Activated CD4-positive, alpha-beta memory T cell treated with anti-CD3 and anti-CD28 coated beads, Interleukin-2, amount 10 ng/mL, durations not matched to agents 7 days and 5 days (primary cell): Measurements from ENCODE around the gene RNF114. TPM values are rescaled to one million over a fixed set of nuclear protein-coding genes. Genes with fewer than 3 reads are reported as not detected.

ENCODE experiments used
- CTCF ChIA-PET: fragments of 350-600 bp; sonication (Branson Sonifier 250); formaldehyde crosslinking; loops from one replicate; lab custom pipeline; 2021; ENCODE audit warnings: antibody characterized with exemption, inconsistent platforms; lab: Charles Lee
- POLR2A ChIA-PET: fragments of 350-600 bp; sonication (Branson Sonifier 250); formaldehyde crosslinking; loops from one replicate; lab custom pipeline; 2021; ENCODE audit warnings: antibody characterized with exemption; lab: Charles Lee
- DNase-seq: peaks from one replicate; pipeline ENCODE4 v3.0.0-alpha.2; 2020
- H3K27ac Mint-ChIP-seq: one replicate; pipeline ENCODE4 v1.8.0; 2021; ENCODE audit warnings: mild to moderate bottlenecking, mixed read lengths
- H3K27me3 Mint-ChIP-seq: one replicate; pipeline ENCODE4 v1.8.0; 2021; ENCODE audit warnings: mixed read lengths
- H3K36me3 Mint-ChIP-seq: one replicate; pipeline ENCODE4 v1.8.0; 2021; ENCODE audit warnings: low read depth, mixed read lengths
- H3K4me1 Mint-ChIP-seq: one replicate; pipeline ENCODE4 v1.8.0; 2021; ENCODE audit warnings: mixed read lengths
- H3K4me3 Mint-ChIP-seq: one replicate; pipeline ENCODE4 v1.8.0; 2021; ENCODE audit warnings: mild to moderate bottlenecking, mixed read lengths
- H3K9me3 Mint-ChIP-seq: one replicate; pipeline ENCODE4 v1.8.0; 2021; ENCODE audit warnings: mixed read lengths
- total RNA-seq, 2 experiments: library from RNA; stranded (reverse); gene quantifications; one replicate each; pipeline ENCODE4 v1.2.3, GENCODE V29; 2021

The RNF114 gene
- total RNA-seq, 2 experiments from 2014 or later: 66.4 to 76.4 TPM

DNA sequence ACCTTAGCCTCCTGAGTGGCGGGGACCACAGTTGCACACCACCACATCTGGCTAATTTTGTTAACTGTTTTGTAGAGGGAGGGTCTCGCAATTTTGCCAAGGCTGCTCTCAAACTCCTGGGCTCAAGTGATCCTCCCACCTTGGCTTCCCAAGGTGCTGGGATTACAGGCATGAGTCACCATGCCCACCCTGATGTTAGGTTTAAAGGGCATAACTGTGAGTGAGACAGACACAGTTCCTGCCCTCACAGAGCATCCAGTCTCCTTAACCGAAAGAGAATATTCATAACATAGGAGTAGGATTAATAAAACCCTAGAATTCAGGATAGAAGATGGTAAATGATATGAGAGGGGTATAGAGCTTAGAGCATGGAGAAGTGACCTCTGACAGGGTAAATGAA, 17.8 kb upstream of the RNF114 start:
- no peak for DNase-seq
- Mint-ChIP-seq H3K4me1 (peaks cover 30% of the 10 kb centered on the region), H3K27me3 (peaks cover 1% of the 10 kb centered on the region), H3K36me3 (no peaks in the 10 kb centered on the region), H3K4me3 (no peak overlapping the region), H3K9me3 (no peaks in the 10 kb centered on the region), H3K27ac (no peak overlapping the region)
- POLR2A ChIA-PET: no interaction called here
- CTCF ChIA-PET: interaction anchor here (0.9 kb wide), 1 partner anchor 12 kb away, joined by 3 read pairs; no protein-coding TSS in a partner anchor

DNA sequence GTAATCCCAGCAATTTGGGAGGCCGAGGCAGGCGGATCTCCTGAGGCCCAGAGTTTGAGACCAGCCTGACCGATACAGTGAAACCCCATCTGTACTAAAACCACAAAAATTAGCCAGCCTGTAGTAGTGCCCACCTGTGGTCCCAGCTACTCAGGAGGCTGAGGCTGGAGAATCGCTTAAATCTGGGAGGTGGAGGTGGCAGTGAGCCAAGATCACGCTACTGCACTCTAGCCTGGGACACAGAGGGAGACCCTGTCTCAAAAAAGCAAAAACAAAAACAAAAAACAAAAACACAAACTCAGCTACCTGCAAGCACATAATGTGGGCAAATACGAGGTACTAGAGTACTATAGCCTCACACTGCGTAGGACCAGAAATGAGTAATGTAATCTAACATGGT, 17.2 kb upstream of the RNF114 start:
- H3K9me3 Mint-ChIP-seq: no peaks in the 10 kb centered on the region
- H3K27ac Mint-ChIP-seq: no peak overlapping the region
- H3K4me1 Mint-ChIP-seq: peaks cover 24% of the 10 kb centered on the region
- ChIA-PET CTCF (interaction anchor here (0.9 kb wide), 1 partner anchor 12 kb away, joined by 3 read pairs; no protein-coding TSS in a partner anchor), POLR2A (no interaction called here)
- no peak for DNase-seq
- peaks cover 1% of the 10 kb centered on the region for H3K27me3 Mint-ChIP-seq
- no peak overlapping the region for H3K4me3 Mint-ChIP-seq
- no peaks in the 10 kb centered on the region for H3K36me3 Mint-ChIP-seq

DNA sequence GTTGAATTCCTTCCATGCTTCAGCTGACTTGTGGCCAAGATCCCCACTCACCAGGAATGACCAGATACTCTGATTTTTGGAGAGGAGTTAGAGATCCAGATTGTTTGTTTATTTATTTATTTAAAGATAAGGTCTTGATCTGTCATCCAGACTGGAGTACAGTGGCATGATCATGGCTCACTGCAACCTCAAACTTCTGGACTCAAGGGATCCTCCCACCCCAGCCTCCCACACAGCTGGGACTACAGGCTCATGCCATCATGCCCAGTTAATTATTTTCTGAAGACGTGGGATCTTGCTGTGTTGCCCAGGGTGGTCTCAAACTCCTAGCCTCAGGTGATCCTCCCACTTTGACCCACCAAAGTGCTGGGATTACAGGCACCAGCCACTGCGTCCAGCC, 16.7 kb upstream of the RNF114 start:
- no peak overlapping the region for H3K27ac Mint-ChIP-seq
- POLR2A ChIA-PET: no interaction called here
- peaks cover 1% of the 10 kb centered on the region for H3K27me3 Mint-ChIP-seq
- CTCF ChIA-PET: interaction anchor here (0.9 kb wide), 1 partner anchor 11 kb away, joined by 3 read pairs; no protein-coding TSS in a partner anchor
- no peaks in the 10 kb centered on the region for H3K36me3 Mint-ChIP-seq
- H3K9me3 Mint-ChIP-seq: no peaks in the 10 kb centered on the region
- DNase-seq: no peak
- H3K4me3 Mint-ChIP-seq: no peak overlapping the region
- peaks cover 20% of the 10 kb centered on the region for H3K4me1 Mint-ChIP-seq

DNA sequence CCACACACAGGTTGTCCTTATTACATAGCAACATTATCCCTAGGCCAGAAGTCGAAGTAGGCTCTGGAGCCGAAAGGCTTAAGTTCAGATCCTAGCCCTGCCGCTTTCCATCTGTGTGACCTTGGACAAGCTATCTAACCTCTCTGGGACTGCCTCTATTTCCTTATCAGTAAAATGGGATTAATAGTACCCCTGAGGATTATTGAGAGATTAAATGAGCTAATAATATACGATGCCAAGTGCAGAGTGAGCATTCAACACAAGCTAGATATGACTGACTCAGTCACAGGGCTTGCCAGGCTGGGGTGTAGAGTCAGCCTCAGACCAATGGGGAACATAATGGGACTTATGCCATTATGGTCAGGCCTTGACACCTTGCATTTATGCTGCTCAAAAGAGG, 11.9 kb upstream of the RNF114 start:
- Mint-ChIP-seq H3K9me3 (no peaks in the 10 kb centered on the region), H3K27me3 (peaks cover 7% of the 10 kb centered on the region), H3K36me3 (no peaks in the 10 kb centered on the region), H3K27ac (no peak overlapping the region), H3K4me3 (no peak overlapping the region), H3K4me1 (peaks cover 8% of the 10 kb centered on the region)
- POLR2A ChIA-PET: no interaction called here
- CTCF ChIA-PET: interaction anchor here (0.6 to 1.0 kb wide), 3 partner anchors 11 to 474 kb away, joined by 3 to 7 read pairs (median 3); no protein-coding TSS in a partner anchor
- DNase-seq: no peak

DNA sequence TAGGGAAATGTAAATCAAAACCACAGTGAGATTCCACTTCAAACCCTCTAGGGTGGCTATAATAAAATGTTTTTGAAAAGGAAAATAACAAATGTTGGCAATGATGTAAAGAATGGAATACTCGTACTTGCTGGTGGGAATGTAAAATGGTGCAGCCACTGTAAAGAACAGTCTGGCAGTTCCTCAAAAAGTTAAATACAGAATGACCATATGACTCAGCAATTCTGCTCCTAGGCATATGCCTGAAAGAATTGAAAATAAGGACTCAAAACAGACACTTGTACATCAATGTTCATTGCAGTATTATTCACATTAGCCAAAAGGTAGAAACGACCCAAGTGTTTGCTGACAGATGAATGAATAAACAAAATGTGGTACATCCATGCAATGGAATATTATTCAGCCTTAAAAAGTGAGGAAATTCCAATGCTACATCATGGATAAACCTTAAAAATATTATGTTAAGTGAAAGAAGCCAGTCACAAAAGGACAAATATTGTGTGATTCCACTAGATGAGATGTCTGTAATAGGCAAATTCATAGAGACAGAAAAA, 10.2 kb upstream of the RNF114 start:
- H3K4me3 Mint-ChIP-seq: no peak overlapping the region
- H3K36me3 Mint-ChIP-seq: no peaks in the 10 kb centered on the region
- POLR2A ChIA-PET: no interaction called here

DNA sequence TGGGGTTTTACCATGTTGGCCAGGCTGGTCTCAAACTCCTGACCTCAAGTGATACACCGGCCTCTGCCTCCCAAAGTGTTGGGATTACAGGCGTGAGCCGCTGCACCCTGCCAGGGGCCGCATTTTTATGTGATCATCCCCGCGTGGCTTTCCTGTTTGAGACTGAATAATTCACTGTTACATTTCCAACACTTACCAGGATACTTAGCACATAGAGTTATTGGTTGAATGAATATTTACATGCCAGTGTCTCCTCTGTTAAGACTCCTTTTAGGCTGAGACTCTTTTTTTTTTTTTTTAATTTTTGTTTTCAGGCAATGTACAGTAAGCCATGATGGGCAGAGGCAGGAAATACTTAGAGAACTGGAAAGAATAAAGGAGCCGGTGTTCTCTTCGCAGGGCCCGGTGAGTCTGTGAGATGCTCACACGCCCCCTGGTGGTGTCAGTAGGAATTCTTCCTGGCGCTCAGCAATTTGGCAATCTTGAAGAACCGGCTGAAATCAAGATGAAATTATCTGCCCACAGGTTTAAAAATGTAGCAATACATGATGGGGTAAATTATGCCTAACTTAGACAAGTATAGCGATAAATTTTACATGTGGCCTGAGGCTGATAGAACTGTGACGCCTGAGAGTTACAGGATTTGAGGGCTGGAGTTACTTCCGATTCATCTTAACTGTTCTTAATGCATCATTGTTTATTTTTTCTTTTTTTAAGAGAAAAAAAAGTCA, 7.6 kb upstream of the RNF114 start:
- Mint-ChIP-seq H3K9me3 (no peaks in the 10 kb centered on the region), H3K27ac (no peak overlapping the region), H3K36me3 (no peaks in the 10 kb centered on the region), H3K4me1 (peaks cover 8% of the 10 kb centered on the region), H3K27me3 (peaks cover 7% of the 10 kb centered on the region), H3K4me3 (no peak overlapping the region)
- POLR2A ChIA-PET: no interaction called here
- peak; percentile 81 for DNase-seq
- CTCF ChIA-PET: interaction anchor here (0.9 to 1.0 kb wide), 2 partner anchors 8 to 387 kb away, joined by 3 to 6 read pairs; partner anchors contain the start of gene RNF114

More for the DNA sequence above, 10.2 kb upstream of the RNF114 start:
- Mint-ChIP-seq H3K9me3 (no peaks in the 10 kb centered on the region), H3K27me3 (peaks cover 9% of the 10 kb centered on the region), H3K27ac (no peak overlapping the region), H3K4me1 (peaks cover 8% of the 10 kb centered on the region)
- CTCF ChIA-PET: interaction anchor here (0.6 to 1.1 kb wide), 2 partner anchors 9 to 159 kb away, joined by 3 to 5 read pairs; no protein-coding TSS in a partner anchor
- no peak for DNase-seq

DNA sequence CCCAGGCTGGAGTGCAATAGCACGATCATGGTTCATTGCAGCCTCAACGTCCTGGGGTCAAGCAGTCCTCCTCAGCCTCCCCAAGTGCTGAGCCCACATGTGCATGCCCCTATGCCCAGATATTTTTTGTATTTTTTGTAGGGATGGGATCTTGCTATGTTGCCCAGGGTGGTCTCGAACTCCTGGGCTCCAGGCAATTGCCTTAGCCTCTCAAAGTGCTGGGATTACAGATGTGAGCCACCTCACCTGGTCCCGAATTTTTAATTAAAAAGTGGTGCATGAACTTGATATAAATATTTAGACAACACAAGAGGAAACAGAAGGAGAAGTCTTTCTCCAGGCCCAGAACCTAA, 7.1 kb upstream of the RNF114 start:
- Mint-ChIP-seq H3K4me1 (peaks cover 13% of the 10 kb centered on the region), H3K27ac (no peak overlapping the region), H3K36me3 (no peaks in the 10 kb centered on the region), H3K4me3 (no peak overlapping the region), H3K9me3 (no peaks in the 10 kb centered on the region), H3K27me3 (peaks cover 7% of the 10 kb centered on the region)
- POLR2A ChIA-PET: no interaction called here
- CTCF ChIA-PET: no interaction called here
- DNase-seq: no peak

DNA sequence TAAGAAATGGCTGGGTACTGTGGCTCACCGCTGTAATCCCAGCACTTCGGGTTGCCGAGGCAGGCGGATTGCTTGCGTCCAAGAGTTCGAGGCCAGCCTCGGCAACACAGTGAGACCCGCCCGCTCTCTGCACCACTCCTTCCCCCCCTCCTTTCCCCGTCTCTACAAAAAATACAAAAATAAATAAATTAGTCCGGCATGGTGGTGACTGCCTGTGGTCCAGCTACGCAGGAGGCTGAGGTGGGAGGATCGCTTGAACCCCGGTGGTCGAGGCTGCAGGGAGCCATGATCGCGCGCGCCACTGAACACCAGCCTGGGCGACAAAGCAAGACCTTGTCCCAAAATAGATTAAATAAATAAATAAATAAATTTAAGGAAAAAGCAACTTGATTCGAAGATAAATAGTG, 448 bp upstream of the RNF114 start:
- DNase-seq: no peak
- H3K27ac Mint-ChIP-seq: peak overlapping the region; percentile 40
- H3K9me3 Mint-ChIP-seq: no peaks in the 10 kb centered on the region
- CTCF ChIA-PET: interaction anchor here (0.7 to 1.6 kb wide), 8 partner anchors 9 to 340 kb away, joined by 3 to 4 read pairs (median 3); partner anchors contain the start of genes PEDS1, SPATA2 and UBE2V1
- POLR2A ChIA-PET: interaction anchor here (0.7 to 2.4 kb wide), 13 partner anchors 11 to 606 kb away, joined by 3 to 26 read pairs (median 3); partner anchors contain the start of genes SLC9A8, SPATA2 and UBE2V1
- H3K27me3 Mint-ChIP-seq: peaks cover under 1% of the 10 kb centered on the region
- peaks cover 46% of the 10 kb centered on the region for H3K4me1 Mint-ChIP-seq
- H3K4me3 Mint-ChIP-seq: peak overlapping the region; percentile 91
- H3K36me3 Mint-ChIP-seq: peaks cover 18% of the 10 kb centered on the region

DNA sequence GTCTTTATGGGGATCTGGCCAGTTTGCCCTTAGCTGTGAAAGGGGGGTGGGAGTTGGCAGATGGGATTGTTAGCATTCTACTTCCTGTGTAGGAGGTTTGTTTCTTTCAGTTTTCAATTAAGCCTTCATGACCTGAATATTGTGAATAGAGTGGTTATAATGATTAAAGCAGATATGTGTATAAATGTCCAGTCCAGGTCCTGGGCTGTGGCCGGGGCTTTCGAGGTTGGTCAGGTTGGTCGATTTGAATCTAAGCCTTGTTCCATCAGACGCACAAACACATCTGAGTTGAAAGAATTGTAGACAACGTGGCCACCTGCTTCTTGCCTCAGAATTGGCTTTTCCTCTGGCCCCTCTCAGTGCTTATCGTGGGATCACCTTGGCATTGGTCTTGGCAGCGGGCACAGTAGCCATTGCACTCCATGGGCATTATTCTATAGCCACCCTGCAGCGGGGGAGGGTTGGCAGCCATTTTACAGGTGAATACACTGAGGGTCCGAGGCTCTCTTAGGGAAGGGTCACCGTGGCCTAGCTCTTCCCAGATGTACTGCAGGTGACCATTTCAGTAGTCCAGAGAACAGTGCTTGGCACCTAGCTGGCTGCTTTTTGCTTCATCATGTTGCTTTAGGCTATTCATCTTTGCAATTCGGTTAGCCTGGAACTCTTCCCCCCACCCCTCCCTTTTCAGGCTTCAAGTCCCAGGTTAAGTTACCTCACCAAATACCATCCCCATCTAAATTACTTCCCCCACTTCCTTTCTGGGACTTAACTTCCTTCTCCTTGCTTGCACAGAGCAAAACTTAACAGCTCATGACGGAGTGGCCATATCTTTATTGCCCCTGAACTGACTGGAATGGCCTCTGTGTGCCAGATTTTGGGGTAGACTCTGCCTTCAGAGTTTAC, 1.1 kb downstream of the RNF114 start:
- POLR2A ChIA-PET: interaction anchor here (0.7 to 2.4 kb wide), 13 partner anchors 9 to 401 kb away, joined by 3 to 26 read pairs (median 4); partner anchors contain the start of genes PEDS1, SLC9A8 and SPATA2
- no peak for DNase-seq
- CTCF ChIA-PET: interaction anchor here (0.6 to 1.8 kb wide), 9 partner anchors 9 to 172 kb away, joined by 3 to 9 read pairs (median 4); no protein-coding TSS in a partner anchor
- no peaks in the 10 kb centered on the region for H3K9me3 Mint-ChIP-seq
- H3K36me3 Mint-ChIP-seq: peaks cover 30% of the 10 kb centered on the region
- H3K27me3 Mint-ChIP-seq: no peaks in the 10 kb centered on the region
- peak overlapping the region; percentile 91 for H3K4me3 Mint-ChIP-seq
- peak overlapping the region; percentile 91 for H3K27ac Mint-ChIP-seq
- H3K4me1 Mint-ChIP-seq: peaks cover 54% of the 10 kb centered on the region

DNA sequence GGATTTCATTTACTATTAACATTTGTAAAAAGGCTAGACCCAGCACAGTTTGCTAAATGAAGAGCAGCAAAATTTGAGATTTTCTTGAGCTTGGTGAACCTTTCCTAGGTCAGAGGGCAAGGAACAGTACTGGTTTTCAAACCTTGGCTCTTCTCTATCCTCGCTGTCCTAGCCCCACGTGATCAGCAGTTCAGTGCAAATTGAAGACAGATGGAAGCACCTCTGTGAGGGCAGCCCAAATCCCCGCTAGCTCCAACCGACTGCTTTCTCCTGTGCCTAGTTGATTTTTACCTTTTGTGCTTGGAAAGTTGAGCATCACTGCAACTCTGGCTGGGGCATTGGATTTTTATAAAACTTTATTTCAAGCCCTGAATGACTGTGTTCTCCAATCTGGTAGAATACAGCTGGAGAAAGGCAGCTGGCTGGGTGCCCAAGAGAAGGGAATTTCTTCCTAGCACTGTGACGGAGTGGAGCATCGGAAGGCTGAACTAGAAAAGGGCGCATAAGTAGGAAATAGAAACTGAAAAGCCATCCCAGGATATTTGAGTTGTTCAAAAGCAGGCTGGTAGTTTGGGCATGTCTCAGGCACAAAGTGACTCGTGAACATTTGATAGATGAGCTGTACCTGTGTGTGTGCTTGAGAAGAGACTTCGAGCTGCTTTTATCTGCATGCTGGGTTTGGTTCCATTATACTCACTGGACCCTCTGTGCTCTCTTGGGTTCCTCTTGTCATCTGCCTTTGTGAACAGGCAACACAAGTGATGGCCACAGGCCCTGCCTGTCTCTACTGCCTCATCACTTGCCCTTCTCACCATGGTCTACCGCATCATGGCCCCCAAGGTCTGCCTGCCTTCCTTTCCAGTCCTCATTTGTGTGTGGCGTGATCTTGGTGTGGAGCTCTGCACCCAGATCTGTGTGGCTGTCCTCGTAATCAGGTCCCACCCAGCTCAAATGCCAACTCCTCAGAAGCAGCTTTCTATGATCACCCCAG, 2.3 kb downstream of the RNF114 start:
- Mint-ChIP-seq H3K36me3 (peaks cover 30% of the 10 kb centered on the region), H3K4me1 (peaks cover 54% of the 10 kb centered on the region)

DNA sequence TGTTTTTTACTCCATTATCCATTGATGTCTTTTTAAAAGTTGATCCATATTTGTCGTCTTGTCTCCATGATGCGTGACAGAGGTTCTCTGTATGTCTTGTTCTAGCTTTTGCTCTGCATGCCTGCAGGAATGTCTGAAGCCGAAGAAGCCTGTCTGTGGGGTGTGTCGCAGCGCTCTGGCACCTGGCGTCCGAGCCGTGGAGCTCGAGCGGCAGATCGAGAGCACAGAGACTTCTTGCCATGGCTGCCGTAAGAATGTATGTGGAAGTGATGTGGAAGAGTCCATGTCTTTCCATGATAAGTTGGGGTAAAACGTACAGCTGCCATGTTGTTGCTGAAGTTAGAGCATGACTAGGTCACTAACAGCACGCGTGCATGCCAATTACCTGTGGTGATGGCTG, 5.3 kb downstream of the RNF114 start:
- ChIA-PET CTCF (interaction anchor here (0.6 to 1.5 kb wide), 2 partner anchors 10 to 367 kb away, joined by 3 read pairs; no protein-coding TSS in a partner anchor), POLR2A (no interaction called here)
- Mint-ChIP-seq H3K9me3 (no peaks in the 10 kb centered on the region), H3K4me1 (peaks cover 42% of the 10 kb centered on the region), H3K27ac (no peak overlapping the region), H3K27me3 (no peaks in the 10 kb centered on the region), H3K36me3 (peaks cover 54% of the 10 kb centered on the region), H3K4me3 (no peak overlapping the region)
- DNase-seq: no peak

More for the DNA sequence above, 2.3 kb downstream of the RNF114 start:
- Mint-ChIP-seq H3K27me3 (no peaks in the 10 kb centered on the region), H3K27ac (no peak overlapping the region), H3K4me3 (peak overlapping the region; percentile 91), H3K9me3 (no peaks in the 10 kb centered on the region)
- no peak for DNase-seq
- POLR2A ChIA-PET: interaction anchor here (0.8 to 2.4 kb wide), 2 partner anchors 24 to 125 kb away, joined by 3 to 7 read pairs; partner anchors contain the start of gene SLC9A8
- CTCF ChIA-PET: interaction anchor here (0.6 to 1.7 kb wide), 6 partner anchors 24 to 171 kb away, joined by 3 to 9 read pairs (median 4); no protein-coding TSS in a partner anchor
